ENCODE results near the gene CDYL2. TPM values are rescaled to one million over a fixed set of nuclear protein-coding genes. Genes with fewer than 3 reads are reported as not detected.

CDYL2 gene
- total RNA-seq, 2 donors from 2014 or later, result 9.9 to 12.8 TPM

DNA sequence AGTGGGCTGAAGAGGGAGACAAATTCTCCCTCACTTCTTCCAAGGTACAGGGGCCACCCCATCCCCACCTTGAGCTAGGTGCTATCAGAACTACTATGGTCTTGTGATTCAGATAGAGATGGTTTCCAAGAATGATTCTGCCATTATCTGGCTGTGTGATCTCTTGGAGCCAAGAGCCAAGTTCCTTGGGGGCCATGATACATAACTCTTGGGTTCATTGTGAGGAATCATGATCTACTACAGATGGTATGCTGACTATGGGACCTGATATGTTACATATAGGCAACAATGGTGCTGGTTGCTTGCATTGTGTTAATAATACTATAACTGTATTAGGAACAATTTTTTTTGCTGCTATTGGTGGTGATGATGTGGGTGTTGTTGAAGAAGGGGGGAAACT, 217.9 kb downstream of the CDYL2 start:
- Histone ChIP-seq H3K27me3 (ENCODE audit: control insufficient read depth, insufficient read depth, low read length, poor library complexity, severe bottlenecking) (no peaks in the 10 kb centered on the region), H3K9me3 (ENCODE audit: control insufficient read depth, low read length) (no peaks in the 10 kb centered on the region), H3K27ac (ENCODE audit: low read depth, low read length) (no peak overlapping the region), H3K4me1 (ENCODE audit: control insufficient read depth, insufficient read depth, low read length) (no peaks in the 10 kb centered on the region), H3K9ac (ENCODE audit: extremely low read depth, low read length, poor library complexity, severe bottlenecking) (no peak overlapping the region), H3K4me3 (ENCODE audit: low read length) (no peak overlapping the region), H3K36me3 (ENCODE audit: control insufficient read depth, insufficient read depth, low read length) (no peaks in the 10 kb centered on the region)
- Mint-ChIP-seq H3K27ac (no peak overlapping the region), H3K36me3 (ENCODE audit: low read depth) (no peaks in the 10 kb centered on the region), H3K4me3 (no peak overlapping the region), H3K9me3 (no peaks in the 10 kb centered on the region), H3K27me3 (ENCODE audit: insufficient read depth) (peaks cover 7% of the 10 kb centered on the region), H3K4me1 (peaks cover 7% of the 10 kb centered on the region)
- DNase-seq, result no peak
- TF ChIP-seq, protein P1, sequence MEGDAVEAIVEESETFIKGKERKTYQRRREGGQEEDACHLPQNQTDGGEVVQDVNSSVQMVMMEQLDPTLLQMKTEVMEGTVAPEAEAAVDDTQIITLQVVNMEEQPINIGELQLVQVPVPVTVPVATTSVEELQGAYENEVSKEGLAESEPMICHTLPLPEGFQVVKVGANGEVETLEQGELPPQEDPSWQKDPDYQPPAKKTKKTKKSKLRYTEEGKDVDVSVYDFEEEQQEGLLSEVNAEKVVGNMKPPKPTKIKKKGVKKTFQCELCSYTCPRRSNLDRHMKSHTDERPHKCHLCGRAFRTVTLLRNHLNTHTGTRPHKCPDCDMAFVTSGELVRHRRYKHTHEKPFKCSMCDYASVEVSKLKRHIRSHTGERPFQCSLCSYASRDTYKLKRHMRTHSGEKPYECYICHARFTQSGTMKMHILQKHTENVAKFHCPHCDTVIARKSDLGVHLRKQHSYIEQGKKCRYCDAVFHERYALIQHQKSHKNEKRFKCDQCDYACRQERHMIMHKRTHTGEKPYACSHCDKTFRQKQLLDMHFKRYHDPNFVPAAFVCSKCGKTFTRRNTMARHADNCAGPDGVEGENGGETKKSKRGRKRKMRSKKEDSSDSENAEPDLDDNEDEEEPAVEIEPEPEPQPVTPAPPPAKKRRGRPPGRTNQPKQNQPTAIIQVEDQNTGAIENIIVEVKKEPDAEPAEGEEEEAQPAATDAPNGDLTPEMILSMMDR (conservative IDR thresholded peaks at IDR 0.05), result no peak

- Histone ChIP-seq H3K9ac (ENCODE audit: extremely low read depth, low read length, poor library complexity, severe bottlenecking) (no peak overlapping the region), H3K36me3 (ENCODE audit: control insufficient read depth, insufficient read depth, low read length) (no peaks in the 10 kb centered on the region), H3K27ac (ENCODE audit: low read depth, low read length) (no peak overlapping the region), H3K27me3 (ENCODE audit: control insufficient read depth, insufficient read depth, low read length, poor library complexity, severe bottlenecking) (no peaks in the 10 kb centered on the region), H3K4me1 (ENCODE audit: control insufficient read depth, insufficient read depth, low read length) (no peaks in the 10 kb centered on the region), H3K4me3 (ENCODE audit: low read length) (no peak overlapping the region), H3K9me3 (ENCODE audit: control insufficient read depth, low read length) (no peaks in the 10 kb centered on the region)
- Mint-ChIP-seq H3K36me3 (ENCODE audit: low read depth) (no peaks in the 10 kb centered on the region), H3K4me3 (no peak overlapping the region), H3K27me3 (ENCODE audit: insufficient read depth) (peaks cover 6% of the 10 kb centered on the region), H3K9me3 (no peaks in the 10 kb centered on the region), H3K27ac (no peak overlapping the region), H3K4me1 (peaks cover 7% of the 10 kb centered on the region)
- WGBS, 2 experiments (ENCODE audit: insufficient coverage in 1 of 2, insufficient read length in 1 of 2), result 93 to 96% methylated on average over 2 to 4 of the region's 4 CpGs
- TF ChIP-seq, protein P1 (conservative IDR thresholded peaks at IDR 0.05), result no peak
- no peak for DNase-seq
Measured at GRCh38 chr16:80585764-80586163, 218.6 kb downstream of the CDYL2 start.

- TF ChIP-seq, protein P1 (conservative IDR thresholded peaks at IDR 0.05), result no peak
- peaks cover 3% of the 10 kb centered on the region for H3K27me3 Mint-ChIP-seq (ENCODE audit: insufficient read depth)
- no peak for DNase-seq
- Histone ChIP-seq H3K9me3 (ENCODE audit: control insufficient read depth, low read length) (peaks cover 5% of the 10 kb centered on the region), H3K4me3 (ENCODE audit: low read length) (no peak overlapping the region), H3K4me1 (ENCODE audit: control insufficient read depth, insufficient read depth, low read length) (no peaks in the 10 kb centered on the region), H3K27me3 (ENCODE audit: control insufficient read depth, insufficient read depth, low read length, poor library complexity, severe bottlenecking) (no peaks in the 10 kb centered on the region), H3K27ac (ENCODE audit: low read depth, low read length) (no peak overlapping the region), H3K9ac (ENCODE audit: extremely low read depth, low read length, poor library complexity, severe bottlenecking) (no peak overlapping the region), H3K36me3 (ENCODE audit: control insufficient read depth, insufficient read depth, low read length) (no peaks in the 10 kb centered on the region)
- H3K27ac Mint-ChIP-seq, result no peak overlapping the region
- H3K4me3 Mint-ChIP-seq, result no peak overlapping the region
- 91 to 100% methylated on average over 3 of the region's 3 CpGs for WGBS, 2 experiments (ENCODE audit: insufficient coverage in 1 of 2, insufficient read length in 1 of 2)
- H3K4me1 Mint-ChIP-seq, result peaks cover 7% of the 10 kb centered on the region
- no peaks in the 10 kb centered on the region for H3K36me3 Mint-ChIP-seq (ENCODE audit: low read depth)
- no peaks in the 10 kb centered on the region for H3K9me3 Mint-ChIP-seq
Measured at GRCh38 chr16:80583466-80583865, 220.9 kb downstream of the CDYL2 start.

All from endodermal cell (in vitro differentiated cells).